Activated CD4-positive, alpha-beta memory T cell treated with anti-CD3 and anti-CD28 coated beads for 36 hours (primary cell): ENCODE measurements around the gene LAMC2. TPM values are rescaled to one million over a fixed set of nuclear protein-coding genes. Genes with fewer than 3 reads are reported as not detected.
"Not testable (repeated sequence)": the region's sequence is repeated elsewhere in the genome, so short reads cannot be mapped to it uniquely, and the experiment has no call there.

Experiments
- CTCF ChIA-PET: fragments of 350-600 bp; sonication (Branson Sonifier 250); formaldehyde crosslinking; loops from one replicate; lab custom pipeline; 2021; ENCODE audit warnings: antibody characterized with exemption, inconsistent platforms; lab: Charles Lee
- POLR2A ChIA-PET: fragments of 350-600 bp; sonication (Branson Sonifier 250); formaldehyde crosslinking; loops from one replicate; lab custom pipeline; 2021; ENCODE audit warnings: antibody characterized with exemption; lab: Charles Lee
- DNase-seq: peaks from one replicate; pipeline ENCODE4 v3.0.0-alpha.2; 2020
- H3K27ac Mint-ChIP-seq: one replicate; pipeline ENCODE4 v1.8.0; 2021; ENCODE audit warnings: mixed read lengths
- H3K27me3 Mint-ChIP-seq: one replicate; pipeline ENCODE4 v1.8.0; 2021; ENCODE audit warnings: mixed read lengths
- H3K36me3 Mint-ChIP-seq: one replicate; pipeline ENCODE4 v1.8.0; 2021; ENCODE audit warnings: mixed read lengths
- H3K4me1 Mint-ChIP-seq: one replicate; pipeline ENCODE4 v1.8.0; 2021; ENCODE audit warnings: low read depth, mixed read lengths
- H3K4me3 Mint-ChIP-seq: one replicate; pipeline ENCODE4 v1.8.0; 2021; ENCODE audit warnings: mild to moderate bottlenecking, mixed read lengths
- H3K9me3 Mint-ChIP-seq: one replicate; pipeline ENCODE4 v1.8.0; 2021; ENCODE audit warnings: mixed read lengths
- intact Hi-C: fragments of 100-400 bp; cut with micrococcal nuclease; formaldehyde crosslinking; loops from one replicate; pipeline ENCODE4 v1.15.1; 2023
- total RNA-seq, 2 experiments: library from RNA; stranded (reverse); gene quantifications; one replicate each; pipeline ENCODE4 v1.2.3, GENCODE V29; 2021

Gene LAMC2
- total RNA-seq, 2 experiments from 2014 or later: not detected

- intact Hi-C loops: no loop called here
- Mint-ChIP-seq H3K27ac (no peak overlapping the region), H3K9me3 (no peaks in the 10 kb centered on the region), H3K36me3 (no peaks in the 10 kb centered on the region), H3K4me1 (no peaks in the 10 kb centered on the region), H3K4me3 (no peak overlapping the region), H3K27me3 (peaks cover 16% of the 10 kb centered on the region)
- DNase-seq: no peak
- CTCF ChIA-PET: no interaction called here
- POLR2A ChIA-PET: no interaction called here
Measured at GRCh38 chr1:183255073-183255472, 69.0 kb downstream of the LAMC2 start.

GRCh38 chr1:183259924-183260323 lies 73.9 kb downstream of the LAMC2 start:
- peaks cover 29% of the 10 kb centered on the region for H3K27me3 Mint-ChIP-seq
- CTCF ChIA-PET: no interaction called here
- intact Hi-C loops: no loop called here
- POLR2A ChIA-PET: no interaction called here
- DNase-seq: no peak
- H3K27ac Mint-ChIP-seq: no peak overlapping the region
- H3K36me3 Mint-ChIP-seq: no peaks in the 10 kb centered on the region
- H3K4me3 Mint-ChIP-seq: no peak overlapping the region
- H3K4me1 Mint-ChIP-seq: no peaks in the 10 kb centered on the region
- no peaks in the 10 kb centered on the region for H3K9me3 Mint-ChIP-seq

DNA sequence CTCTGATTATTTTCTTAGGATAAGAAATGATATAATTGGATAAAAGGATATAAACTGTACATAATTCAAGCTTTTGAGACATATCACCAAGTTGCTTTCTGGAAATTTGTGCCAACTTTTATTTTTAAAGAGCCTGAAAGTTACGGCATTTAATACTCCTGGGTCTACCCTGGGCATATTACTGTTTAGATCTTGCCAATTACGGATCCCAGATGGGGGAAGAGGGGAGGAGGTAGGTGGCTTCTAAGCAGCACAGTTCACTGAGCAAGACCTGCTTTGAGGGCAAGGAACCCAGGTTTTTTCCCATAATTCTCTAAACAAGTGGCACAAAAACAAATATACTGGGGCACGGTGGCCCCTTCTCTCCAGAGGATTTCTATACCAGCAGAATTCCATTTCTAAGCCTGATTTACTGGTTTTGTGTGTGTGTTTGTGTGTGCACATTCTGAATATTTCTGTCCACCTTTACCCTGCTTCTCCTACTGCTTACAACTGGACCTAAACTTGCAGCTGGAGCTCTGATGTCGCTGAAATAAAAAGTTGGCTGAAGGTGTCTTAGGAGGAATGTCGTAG lies 76.7 kb downstream of the LAMC2 start:
- Mint-ChIP-seq H3K36me3 (no peaks in the 10 kb centered on the region), H3K9me3 (no peaks in the 10 kb centered on the region), H3K27ac (no peak overlapping the region), H3K4me3 (no peak overlapping the region), H3K4me1 (no peaks in the 10 kb centered on the region), H3K27me3 (peaks cover 37% of the 10 kb centered on the region)
- intact Hi-C loops: no loop called here
- no peak for DNase-seq
- CTCF ChIA-PET: interaction anchor here (1.0 kb wide), 1 partner anchor 19 kb away, joined by 3 read pairs; no protein-coding TSS in a partner anchor
- POLR2A ChIA-PET: no interaction called here

GRCh38 chr1:183263886-183264602 lies 78.0 kb downstream of the LAMC2 start:
- no peak for DNase-seq
- Mint-ChIP-seq H3K4me1 (no peaks in the 10 kb centered on the region), H3K4me3 (no peak overlapping the region), H3K9me3 (no peaks in the 10 kb centered on the region), H3K27ac (no peak overlapping the region), H3K36me3 (no peaks in the 10 kb centered on the region), H3K27me3 (peaks cover 33% of the 10 kb centered on the region)
- intact Hi-C loops: no loop called here
- CTCF ChIA-PET: interaction anchor here (1.1 kb wide), 1 partner anchor 9 kb away, joined by 3 read pairs; no protein-coding TSS in a partner anchor
- POLR2A ChIA-PET: no interaction called here

DNA sequence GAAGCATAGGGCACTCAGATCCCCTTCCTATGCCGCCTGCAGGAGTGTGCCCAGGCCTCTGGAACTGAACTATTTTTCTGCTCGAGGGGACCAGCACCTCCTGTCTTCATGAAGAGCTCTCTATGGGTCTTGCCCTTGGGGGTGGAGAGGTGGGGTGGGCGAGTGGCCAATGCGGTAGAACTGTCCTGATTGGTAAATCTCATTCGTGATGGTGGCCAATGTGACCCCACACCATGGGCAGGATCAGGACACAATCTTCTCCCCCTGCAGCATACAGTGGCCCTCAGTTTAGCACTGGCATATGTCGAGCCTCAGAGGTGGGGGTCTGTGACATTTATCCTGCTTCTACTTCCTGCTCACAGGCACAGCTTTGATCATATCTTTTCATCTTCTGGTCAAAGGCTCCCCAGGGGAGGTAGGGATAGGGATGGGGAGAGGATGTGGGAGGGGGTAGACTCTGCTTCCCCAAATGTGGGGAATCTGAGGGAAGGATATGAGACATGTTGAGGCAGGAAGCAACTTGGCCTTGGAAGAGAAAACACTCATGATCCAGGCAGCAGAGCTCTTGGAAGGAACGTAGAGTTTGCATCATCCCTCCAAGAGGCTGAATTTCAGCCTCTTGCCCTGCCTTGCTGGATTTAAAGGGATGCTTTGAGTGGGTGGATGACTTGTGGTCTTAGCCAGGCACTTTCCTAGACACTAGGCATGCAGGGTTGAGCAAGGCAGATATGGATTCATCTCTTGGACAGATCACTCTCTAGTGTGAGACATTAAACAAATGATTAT lies 81.8 kb downstream of the LAMC2 start:
- no peaks in the 10 kb centered on the region for H3K9me3 Mint-ChIP-seq
- H3K4me1 Mint-ChIP-seq: no peaks in the 10 kb centered on the region
- no peak overlapping the region for H3K27ac Mint-ChIP-seq
- intact Hi-C loops: no loop called here
- H3K4me3 Mint-ChIP-seq: no peak overlapping the region
- POLR2A ChIA-PET: no interaction called here
- H3K27me3 Mint-ChIP-seq: peaks cover 16% of the 10 kb centered on the region
- CTCF ChIA-PET: no interaction called here
- no peak for DNase-seq
- no peaks in the 10 kb centered on the region for H3K36me3 Mint-ChIP-seq

DNA sequence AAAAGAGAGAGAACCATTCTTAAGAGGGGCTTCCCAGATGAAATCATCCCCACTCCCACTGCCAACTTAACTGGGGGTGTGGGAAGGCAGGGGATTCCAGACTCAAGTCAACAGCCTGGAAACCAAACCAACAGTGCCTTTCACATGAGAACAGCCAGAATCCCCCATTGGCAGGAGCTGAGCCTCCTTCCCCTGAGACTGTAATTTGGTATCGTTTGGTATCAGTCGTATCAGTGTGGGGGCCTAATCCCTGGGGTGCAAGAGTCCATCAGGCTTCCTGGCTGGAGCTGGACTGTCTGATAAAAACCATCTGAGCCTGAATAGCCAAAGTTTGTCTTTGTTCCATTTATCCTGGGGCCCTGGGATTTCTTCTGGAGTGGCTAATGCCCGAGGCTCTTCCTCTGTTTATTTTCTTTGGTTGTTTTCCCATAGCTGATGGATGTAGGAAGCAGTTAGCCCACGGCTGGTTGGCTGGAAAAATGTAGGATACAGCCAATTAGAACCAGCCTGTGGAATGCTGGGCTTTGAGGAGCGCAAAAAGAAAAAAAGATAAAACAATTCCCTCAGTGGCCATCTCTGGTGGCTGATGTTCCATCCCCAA lies 84.6 kb downstream of the LAMC2 start:
- no peaks in the 10 kb centered on the region for H3K36me3 Mint-ChIP-seq
- intact Hi-C loops: no loop called here
- ChIA-PET POLR2A (no interaction called here), CTCF (no interaction called here)
- peaks cover 5% of the 10 kb centered on the region for H3K27me3 Mint-ChIP-seq
- DNase-seq: no peak
- no peaks in the 10 kb centered on the region for H3K4me1 Mint-ChIP-seq
- no peak overlapping the region for H3K4me3 Mint-ChIP-seq
- H3K27ac Mint-ChIP-seq: no peak overlapping the region
- no peaks in the 10 kb centered on the region for H3K9me3 Mint-ChIP-seq

DNA sequence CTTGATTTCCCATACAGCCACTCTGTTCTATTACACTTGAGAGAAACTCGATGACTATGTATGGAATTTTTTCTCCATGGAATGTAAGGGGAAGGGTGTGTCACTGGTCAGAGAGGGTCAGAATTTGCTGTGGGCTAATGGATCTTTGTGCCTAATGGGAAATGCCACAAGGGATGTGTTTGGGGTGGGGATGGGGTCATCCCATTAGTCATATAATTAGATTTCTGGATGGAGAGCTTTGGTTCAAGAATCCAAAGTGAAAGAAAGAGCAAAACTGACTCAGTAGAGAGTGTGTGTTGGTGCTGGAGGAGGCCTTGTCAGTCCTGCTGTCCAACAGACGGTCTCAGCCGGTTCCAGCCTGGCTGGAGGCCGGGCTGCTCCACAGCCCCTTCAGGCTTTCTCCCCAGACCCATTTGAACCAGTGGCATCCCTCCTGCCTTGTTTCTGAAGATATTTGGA lies 86.4 kb downstream of the LAMC2 start:
- ChIA-PET POLR2A (no interaction called here), CTCF (interaction anchor here (0.8 kb wide), 1 partner anchor 9 kb away, joined by 3 read pairs; no protein-coding TSS in a partner anchor)
- intact Hi-C loops: no loop called here
- DNase-seq: no peak
- no peak overlapping the region for H3K27ac Mint-ChIP-seq
- no peaks in the 10 kb centered on the region for H3K4me1 Mint-ChIP-seq
- no peaks in the 10 kb centered on the region for H3K9me3 Mint-ChIP-seq
- no peaks in the 10 kb centered on the region for H3K27me3 Mint-ChIP-seq
- no peaks in the 10 kb centered on the region for H3K36me3 Mint-ChIP-seq
- no peak overlapping the region for H3K4me3 Mint-ChIP-seq

GRCh38 chr1:183273300-183273699 lies 87.2 kb downstream of the LAMC2 start:
- DNase-seq: no peak
- Mint-ChIP-seq H3K36me3 (no peaks in the 10 kb centered on the region), H3K4me1 (no peaks in the 10 kb centered on the region), H3K9me3 (no peaks in the 10 kb centered on the region), H3K4me3 (no peak overlapping the region), H3K27ac (no peak overlapping the region), H3K27me3 (no peaks in the 10 kb centered on the region)
- ChIA-PET CTCF (interaction anchor here (0.8 kb wide), 1 partner anchor 10 kb away, joined by 3 read pairs; no protein-coding TSS in a partner anchor), POLR2A (no interaction called here)
- intact Hi-C loops: no loop called here

GRCh38 chr1:183273984-183274383 lies 87.9 kb downstream of the LAMC2 start:
- intact Hi-C loops, CTCF ChIA-PET, H3K4me1 Mint-ChIP-seq, H3K9me3 Mint-ChIP-seq, POLR2A ChIA-PET, H3K27me3 Mint-ChIP-seq, DNase-seq, H3K27ac Mint-ChIP-seq, H3K4me3 Mint-ChIP-seq, H3K36me3 Mint-ChIP-seq: not testable (repeated sequence)

- intact Hi-C loops: no loop called here
- Mint-ChIP-seq H3K4me1 (no peaks in the 10 kb centered on the region), H3K4me3 (no peak overlapping the region), H3K9me3 (no peaks in the 10 kb centered on the region), H3K27ac (no peak overlapping the region), H3K36me3 (no peaks in the 10 kb centered on the region), H3K27me3 (no peaks in the 10 kb centered on the region)
- DNase-seq: no peak
- CTCF ChIA-PET: no interaction called here
- POLR2A ChIA-PET: no interaction called here
Measured at GRCh38 chr1:183274836-183275235, 88.8 kb downstream of the LAMC2 start.

- ChIA-PET POLR2A (no interaction called here), CTCF (no interaction called here)
- H3K27ac Mint-ChIP-seq: no peak overlapping the region
Measured at GRCh38 chr1:183275322-183275721, 89.3 kb downstream of the LAMC2 start.

More at GRCh38 chr1:183275322-183275721, 89.3 kb downstream of the LAMC2 start:
- H3K4me3 Mint-ChIP-seq: no peak overlapping the region
- H3K36me3 Mint-ChIP-seq: no peaks in the 10 kb centered on the region
- no peaks in the 10 kb centered on the region for H3K27me3 Mint-ChIP-seq
- DNase-seq: no peak
- intact Hi-C loops: no loop called here
- no peaks in the 10 kb centered on the region for H3K9me3 Mint-ChIP-seq
- H3K4me1 Mint-ChIP-seq: no peaks in the 10 kb centered on the region
